ENCODE measurements around the gene JPT2.
"Not testable (repeated sequence)": the region's sequence is repeated elsewhere in the genome, so short reads cannot be mapped to it uniquely, and the experiment has no call there.

JPT2 gene

GRCh38 chr16:1710811-1711507 lies 32.9 kb downstream of the JPT2 start:
- no peak for DNase-seq

GRCh38 chr16:1712791-1713261 lies 34.7 kb downstream of the JPT2 start:
- DNase-seq = no peak

- no peak for DNase-seq
Observed at GRCh38 chr16:1713331-1713730, 35.3 kb downstream of the JPT2 start.

- DNase-seq = no peak
Observed at GRCh38 chr16:1713933-1714332, 35.9 kb downstream of the JPT2 start.

- DNase-seq = no peak
Observed at GRCh38 chr16:1715220-1715619, 37.1 kb downstream of the JPT2 start.

- DNase-seq = not testable (repeated sequence)
Observed at GRCh38 chr16:1718236-1718635, 40.2 kb downstream of the JPT2 start.

- DNase-seq = peak; percentile 34
Observed at GRCh38 chr16:1719559-1720229, 41.6 kb downstream of the JPT2 start.

- DNase-seq = no peak
Observed at GRCh38 chr16:1721372-1721771, 43.3 kb downstream of the JPT2 start.

GRCh38 chr16:1723450-1724147 lies 45.5 kb downstream of the JPT2 start:
- DNase-seq = peak; percentile 1

- no peak for DNase-seq
Observed at GRCh38 chr16:1724491-1724890, 46.4 kb downstream of the JPT2 start.

- DNase-seq = no peak
Observed at GRCh38 chr16:1726661-1727502, 48.8 kb downstream of the JPT2 start.

- no peak for DNase-seq
Observed at GRCh38 chr16:1727651-1728624, 49.9 kb downstream of the JPT2 start.

GRCh38 chr16:1729026-1729425 lies 50.9 kb downstream of the JPT2 start:
- DNase-seq = no peak

- DNase-seq = no peak
Observed at GRCh38 chr16:1729445-1729844, 51.4 kb downstream of the JPT2 start.

- no peak for DNase-seq
Observed at GRCh38 chr16:1731073-1731472, 53.0 kb downstream of the JPT2 start.

- DNase-seq = no peak
Observed at GRCh38 chr16:1731603-1732002, 53.5 kb downstream of the JPT2 start.

- DNase-seq = no peak
Observed at GRCh38 chr16:1732071-1732470, 54.0 kb downstream of the JPT2 start.

GRCh38 chr16:1732551-1732987 lies 54.5 kb downstream of the JPT2 start:
- DNase-seq = not testable (repeated sequence)

GRCh38 chr16:1734123-1734522 lies 56.0 kb downstream of the JPT2 start:
- DNase-seq = no peak

GRCh38 chr16:1734816-1735215 lies 56.7 kb downstream of the JPT2 start:
- DNase-seq = no peak

GRCh38 chr16:1740234-1740633 lies 62.2 kb downstream of the JPT2 start:
- no peak for DNase-seq

All from NCI-H774 (cell line).